HCT116 (cell line): ENCODE data around the gene PTPA. TPM values are rescaled to one million over a fixed set of nuclear protein-coding genes. Genes with fewer than 3 reads are reported as not detected.

Experiments
- ATAC-seq: fragments of 200-7000 bp; cut with Tn5 transposase; 2 replicates; pipeline ENCODE4 v1.9.1; 2020; ENCODE audit warnings: mild to moderate bottlenecking, moderate library complexity
- BruUV-seq: library from RNA; stranded (reverse); fragments of 400-500 nt; replicated peaks from 2 replicates; lab custom pipeline; 2021; lab: Mats Ljungman, UMichigan
- CTCF ChIA-PET: fragments of 300-600 bp; sonication (Branson Sonifier 250); formaldehyde crosslinking; loops from one replicate; lab custom pipeline; 2021; ENCODE audit warnings: antibody characterized with exemption; lab: Charles Lee
- POLR2A ChIA-PET: fragments of 300-600, 350-600 bp; sonication (Branson Sonifier 250); formaldehyde crosslinking; loops from one replicate; lab custom pipeline; 2021; ENCODE audit warnings: antibody characterized with exemption; lab: Charles Lee
- RAD21 ChIA-PET, 2 experiments: fragments of 300-600 bp; sonication (Branson Sonifier 250); formaldehyde crosslinking; loops; one replicate each; lab custom pipeline; 2023; ENCODE audit warnings: low total read pairs in 2 of 2; ENCODE audit not compliant: uncharacterized antibody in 2 of 2, unreplicated experiment in 2 of 2, low non-redundant PET in 1 of 2; lab: Charles Lee
- DNase-seq: peaks from one replicate; pipeline ENCODE4 v3.0.0-alpha.2; 2010; ENCODE audit warnings: low read depth, low spot score
- H2AFZ ChIP-seq: fragments of 200-600 bp; shearing (Covaris generic), sonication (generic); 2 replicates; pipeline ENCODE4 v1.6.1; 2017; ENCODE audit warnings: low read depth, mixed run types, mixed read lengths, antibody characterized with exemption, low read length; ENCODE audit not compliant: poor library complexity, severe bottlenecking
- H3K27ac ChIP-seq: 2 replicates; pipeline ENCODE4 v1.5.1; 2012; ENCODE audit warnings: low read depth, low read length
- H3K27me3 ChIP-seq: fragments of 200-600 bp; sonication (generic); 2 replicates; pipeline ENCODE4 v1.6.1; 2016; ENCODE audit warnings: mixed run types, low read length, mixed read lengths; ENCODE audit not compliant: insufficient read depth
- H3K36me3 ChIP-seq, 2 experiments: fragments of 200-500 bp in 1 of 2; fragments of 200-600 bp in 1 of 2; sonication (Bioruptor generic) in 1 of 2; sonication (generic) in 1 of 2; 2 replicates each; pipeline versions ENCODE4 v1.5.1 to v1.6.1; 2014 to 2016; ENCODE audit warnings: low read length in 2 of 2, inconsistent platforms in 1 of 2, mixed read lengths in 1 of 2, mixed run types in 1 of 2; ENCODE audit not compliant: insufficient read depth in 2 of 2, control insufficient read depth in 1 of 2
- H3K4me1 ChIP-seq, 2 experiments: fragments of 200-600 bp in 1 of 2; sonication (generic) in 1 of 2; 2 replicates each; pipeline versions ENCODE4 v1.5.1 to v1.6.1; 2012 to 2017; ENCODE audit warnings: low read length in 2 of 2, inconsistent platforms in 1 of 2, mild to moderate bottlenecking in 1 of 2, mixed read lengths in 1 of 2, mixed run types in 1 of 2, moderate library complexity in 1 of 2; ENCODE audit not compliant: insufficient read depth in 2 of 2, control insufficient read depth in 1 of 2
- H3K4me2 ChIP-seq: fragments of 200-600 bp; sonication (generic); 2 replicates; pipeline ENCODE4 v1.6.1; 2017; ENCODE audit warnings: mixed run types, low read length, mixed read lengths
- H3K4me3 ChIP-seq, 2 experiments: fragments of 200-600 bp in 1 of 2; sonication (generic) in 1 of 2; replicated peaks in 1 of 2; 2 replicates each; pipeline ENCODE4 v1.5.1; 2011 to 2016; ENCODE audit warnings: low read length in 2 of 2, control low read depth in 1 of 2, low read depth in 1 of 2, mild to moderate bottlenecking in 1 of 2, mixed read lengths in 1 of 2, mixed run types in 1 of 2
- H3K79me2 ChIP-seq: fragments of 200-600 bp; sonication (generic); 2 replicates; pipeline ENCODE4 v1.6.1; 2017; ENCODE audit warnings: mild to moderate bottlenecking, mixed run types, low read length, moderate library complexity, mixed read lengths; ENCODE audit not compliant: insufficient read depth
- H3K9ac ChIP-seq: fragments of 200-600 bp; sonication (generic); 2 replicates; pipeline ENCODE4 v1.6.1; 2016; ENCODE audit warnings: low read length, mixed read lengths
- H3K9me2 ChIP-seq: fragments of 200-600 bp; sonication (generic), shearing (Covaris generic); 2 replicates; pipeline ENCODE4 v1.6.1; 2017; ENCODE audit warnings: mixed run types, mild to moderate bottlenecking, moderate library complexity; ENCODE audit not compliant: insufficient read depth
- H3K9me3 ChIP-seq, 2 experiments: fragments of 200-500 bp in 1 of 2; fragments of 200-600 bp in 1 of 2; sonication (Bioruptor generic) in 1 of 2; sonication (generic) in 1 of 2; 2 replicates each; pipeline ENCODE4 v1.6.1; 2014 to 2017; ENCODE audit warnings: low read length in 2 of 2, mixed read lengths in 2 of 2, inconsistent platforms in 1 of 2, low read depth in 1 of 2, mild to moderate bottlenecking in 1 of 2, mixed run types in 1 of 2, moderate library complexity in 1 of 2; ENCODE audit not compliant: control insufficient read depth in 1 of 2, insufficient read depth in 1 of 2
- H4K20me1 ChIP-seq: fragments of 200-600 bp; sonication (generic), shearing (Covaris generic); 2 replicates; pipeline ENCODE4 v1.6.1; 2017; ENCODE audit warnings: mixed run types, mild to moderate bottlenecking, moderate library complexity; ENCODE audit not compliant: insufficient read depth
- CTCF ChIP-seq, 3 experiments: fragments of 200-600 bp in 1 of 3; sonication (generic) in 1 of 3; IDR thresholded peaks in 2 of 3; conservative IDR thresholded peaks in 1 of 3; 2 replicates each; pipeline ENCODE4 v1.5.1; 2012 to 2017; ENCODE audit warnings: low read depth in 2 of 3, low read length in 2 of 3, antibody characterized with exemption in 1 of 3, borderline replicate concordance in 1 of 3, control low read depth in 1 of 3, mild to moderate bottlenecking in 1 of 3, mixed read lengths in 1 of 3, mixed run types in 1 of 3, moderate library complexity in 1 of 3; ENCODE audit not compliant: insufficient read depth in 1 of 3
- ELF1 ChIP-seq: IDR thresholded peaks from 2 replicates; pipeline ENCODE4 v1.6.1; 2012; ENCODE audit warnings: low read depth, borderline replicate concordance
- MAX ChIP-seq: IDR thresholded peaks from 2 replicates; pipeline ENCODE4 v1.6.1; 2012
- POLR2A ChIP-seq: IDR thresholded peaks from 2 replicates; pipeline ENCODE4 v1.7.0; 2011; ENCODE audit warnings: borderline replicate concordance; ENCODE audit not compliant: insufficient read depth, insufficient read length; ENCODE audit errors: extremely low read depth
- SIN3A ChIP-seq: IDR thresholded peaks from 2 replicates; pipeline ENCODE4 v1.6.1; 2012; ENCODE audit warnings: low read depth
- ZNF274 ChIP-seq: fragments of 200-500 bp; sonication (Bioruptor generic); IDR thresholded peaks from 2 replicates; pipeline ENCODE4 v1.6.1; 2014; ENCODE audit warnings: mild to moderate bottlenecking, low read depth, low read length, inconsistent platforms
- intact Hi-C: fragments of 100-400 bp; cut with micrococcal nuclease; formaldehyde crosslinking; loops from 2 replicates; pipeline ENCODE4 v1.10.0; 2022
- total RNA-seq: library from RNA; stranded (reverse); gene quantifications from one replicate; pipeline ENCODE4 v1.2.1, GENCODE V29; 2021; ENCODE audit not compliant: unreplicated experiment

PTPA gene
- total RNA-seq, 1 experiment from 2014 or later, result 177 TPM

- TF ChIP-seq POLR2A, result no peak
- TF ChIP-seq MAX, result no peak
- no peak for TF ChIP-seq CTCF (IDR thresholded peaks at IDR 0.05 in 2 of 3, conservative IDR thresholded peaks at IDR 0.05 in 1 of 3; ENCODE audit: borderline replicate concordance in 1 of 3, insufficient read depth in 1 of 3, low read depth in 2 of 3, low read length in 2 of 3)
- ChIA-PET RAD21 (no interaction called here), CTCF (no interaction called here), POLR2A (no interaction called here)
- Histone ChIP-seq H3K27me3 (no peaks in the 10 kb centered on the region), H3K36me3 (no peaks in the 10 kb centered on the region), H3K4me2 (no peak overlapping the region), H3K9ac (no peak overlapping the region), H4K20me1 (no peaks in the 10 kb centered on the region), H3K9me3 (no peaks in the 10 kb centered on the region), H2AFZ (no peak overlapping the region), H3K79me2 (no peaks in the 10 kb centered on the region), H3K27ac (no peak overlapping the region), H3K9me2 (no peaks in the 10 kb centered on the region), H3K4me3 (no peak overlapping the region), H3K4me1 (peaks cover 22 to 33% of the 10 kb centered on the region in 2 experiments)
- ATAC-seq, result no peak
- BruUV-seq, result no TSS peak
- DNase-seq, result no peak
- intact Hi-C loops, result no loop called here
Measured at GRCh38 chr9:129105857-129106694, 5.1 kb upstream of the PTPA start.

GRCh38 chr9:129107651-129108050 is 3.6 kb upstream of the PTPA start:
- TF ChIP-seq ZNF274, result no peak
- TF ChIP-seq ELF1, result no peak
- no peak for TF ChIP-seq SIN3A
- POLR2A ChIA-PET, result interaction anchor here (0.6 kb wide), 1 partner anchor 227 kb away, joined by 3 read pairs; no protein-coding TSS in a partner anchor
- intact Hi-C loops, result no loop called here
- H3K36me3 ChIP-seq, result no peaks in the 10 kb centered on the region
- peaks cover 13% of the 10 kb centered on the region for H3K79me2 ChIP-seq
- no peak overlapping the region for H3K4me3 ChIP-seq
- no peak for DNase-seq
- no peak for ATAC-seq
- no peak overlapping the region for H3K27ac ChIP-seq
- no peaks in the 10 kb centered on the region for H3K9me3 ChIP-seq
- H3K27me3 ChIP-seq, result no peaks in the 10 kb centered on the region
- CTCF ChIA-PET, result no interaction called here
- no peaks in the 10 kb centered on the region for H3K9me2 ChIP-seq
- peaks cover 20 to 37% of the 10 kb centered on the region in 2 experiments for H3K4me1 ChIP-seq
- no peak overlapping the region for H3K9ac ChIP-seq
- RAD21 ChIA-PET, result no interaction called here
- H3K4me2 ChIP-seq, result no peak overlapping the region
- no TSS peak for BruUV-seq
- H4K20me1 ChIP-seq, result no peaks in the 10 kb centered on the region
- no peak overlapping the region for H2AFZ ChIP-seq
